Neural cell (in vitro differentiated cells): ENCODE measurements around the gene TNRC6A. TPM values are rescaled to one million over a fixed set of nuclear protein-coding genes. Genes with fewer than 3 reads are reported as not detected.

Experiments
- H2AFZ ChIP-seq: fragments of 200-600, 300-800 bp; sonication (generic), shearing (Covaris generic); 2 replicates; pipeline ENCODE4 v1.6.0; 2014; ENCODE audit warnings: low read depth, mild to moderate bottlenecking, antibody characterized with exemption, low read length, moderate library complexity
- H3F3A ChIP-seq: fragments of 200-600 bp; shearing (Covaris generic); 2 replicates; pipeline ENCODE4 v1.6.1; 2016; ENCODE audit warnings: mild to moderate bottlenecking, moderate library complexity, mixed read lengths, antibody characterized with exemption, low read length; ENCODE audit not compliant: insufficient read depth, poor library complexity, severe bottlenecking
- H3K27ac ChIP-seq: fragments of 200-600, 300-800 bp; sonication (generic), shearing (Covaris generic); 2 replicates; pipeline ENCODE4 v1.5.1; 2014; ENCODE audit warnings: mild to moderate bottlenecking, low read length, moderate library complexity
- H3K27me3 ChIP-seq: fragments of 300-800, 200-600 bp; sonication (generic), shearing (Covaris generic); 2 replicates; pipeline ENCODE4 v1.6.0; 2014; ENCODE audit warnings: mild to moderate bottlenecking, low read depth, low read length, moderate library complexity; ENCODE audit not compliant: insufficient read depth
- H3K36me3 ChIP-seq: fragments of 300-800, 200-600 bp; sonication (generic), shearing (Covaris generic); 2 replicates; pipeline ENCODE4 v1.5.1; 2014; ENCODE audit warnings: mild to moderate bottlenecking, antibody characterized with exemption, low read length, moderate library complexity; ENCODE audit not compliant: insufficient read depth
- H3K4me2 ChIP-seq: fragments of 300-800, 200-600 bp; sonication (generic), shearing (Covaris generic); 2 replicates; pipeline ENCODE4 v1.6.0; 2014; ENCODE audit warnings: mild to moderate bottlenecking, low read length
- H3K4me3 ChIP-seq: fragments of 300-800, 200-600 bp; sonication (generic), shearing (Covaris generic); 2 replicates; pipeline ENCODE4 v1.5.1; 2014; ENCODE audit warnings: mild to moderate bottlenecking, low read length, moderate library complexity
- H3K79me2 ChIP-seq: fragments of 200-600 bp; shearing (Covaris generic); replicated peaks from 2 replicates; pipeline ENCODE4 v1.6.0; 2014; ENCODE audit warnings: mild to moderate bottlenecking, low read length, moderate library complexity; ENCODE audit not compliant: insufficient read depth
- H3K9ac ChIP-seq: fragments of 300-800, 200-600 bp; sonication (generic), shearing (Covaris generic); 2 replicates; pipeline ENCODE4 v1.6.1; 2016; ENCODE audit warnings: mild to moderate bottlenecking, low read length, mixed read lengths
- H3K9me2 ChIP-seq: fragments of 200-600 bp; shearing (Covaris generic); 2 replicates; pipeline ENCODE4 v1.6.1; 2016; ENCODE audit warnings: mild to moderate bottlenecking, low read length, mixed read lengths; ENCODE audit not compliant: insufficient read depth
- H3K9me3 ChIP-seq: fragments of 200-600, 300-800 bp; sonication (generic), shearing (Covaris generic); 2 replicates; pipeline ENCODE4 v1.6.1; 2016; ENCODE audit warnings: mild to moderate bottlenecking, mixed run types, low read length, moderate library complexity, mixed read lengths
- H4K20me1 ChIP-seq: fragments of 200-600 bp; shearing (Covaris generic); 2 replicates; pipeline ENCODE4 v1.6.1; 2016; ENCODE audit warnings: mild to moderate bottlenecking, mixed run types; ENCODE audit not compliant: insufficient read depth
- EP300 ChIP-seq: fragments of 450-650 bp; conservative IDR thresholded peaks from 2 replicates; pipeline ENCODE4 v1.6.1; 2014; ENCODE audit warnings: antibody characterized with exemption, mild to moderate bottlenecking, moderate library complexity; ENCODE audit not compliant: poor library complexity, severe bottlenecking
- EZH2 ChIP-seq: fragments of 200-600, 300-800 bp; shearing (Covaris generic), sonication (generic); IDR thresholded peaks from 2 replicates; pipeline ENCODE4 v1.6.1; 2014; ENCODE audit warnings: antibody characterized with exemption, low read length, borderline replicate concordance, mild to moderate bottlenecking; ENCODE audit not compliant: insufficient read depth, poor library complexity, severe bottlenecking
- MXI1 ChIP-seq: fragments of 450-650 bp; conservative IDR thresholded peaks from 2 replicates; pipeline ENCODE4 v1.6.1; 2014; ENCODE audit warnings: antibody characterized with exemption, mild to moderate bottlenecking; ENCODE audit not compliant: poor library complexity, severe bottlenecking
- POLR2AphosphoS5 ChIP-seq: IDR thresholded peaks from 2 replicates; pipeline ENCODE4 v1.6.1; 2012
- RAD21 ChIP-seq: fragments of 450-650 bp; conservative IDR thresholded peaks from 2 replicates; pipeline ENCODE4 v1.6.1; 2014; ENCODE audit warnings: antibody characterized with exemption, mild to moderate bottlenecking, moderate library complexity
- SMC3 ChIP-seq: fragments of 450-650 bp; conservative IDR thresholded peaks from 2 replicates; pipeline ENCODE4 v1.6.1; 2014; ENCODE audit warnings: antibody characterized with exemption, mild to moderate bottlenecking, moderate library complexity; ENCODE audit not compliant: poor library complexity
- TAF1 ChIP-seq: IDR thresholded peaks from 2 replicates; pipeline ENCODE4 v1.6.1; 2012; ENCODE audit warnings: low read depth
- polyA plus RNA-seq: library from polyadenylated mRNA; depleted of rRNA; stranded (reverse); fragments of >200 nt; gene quantifications from 2 replicates; pipeline ENCODE4 v1.2.3, GENCODE V29; 2014
- TF ChIP-seq, protein P1 (sequence below): IDR thresholded peaks from 2 replicates; pipeline ENCODE4 v1.6.1; 2012; ENCODE audit warnings: borderline replicate concordance
- TF ChIP-seq, protein P2 (sequence below): fragments of 450-650 bp; IDR thresholded peaks from 2 replicates; pipeline ENCODE4 v1.5.1; 2014; ENCODE audit warnings: antibody characterized with exemption, mild to moderate bottlenecking, moderate library complexity; ENCODE audit not compliant: poor library complexity, severe bottlenecking

Gene TNRC6A
- polyA plus RNA-seq, 1 donor from 2014 or later, result 32.1 TPM

DNA sequence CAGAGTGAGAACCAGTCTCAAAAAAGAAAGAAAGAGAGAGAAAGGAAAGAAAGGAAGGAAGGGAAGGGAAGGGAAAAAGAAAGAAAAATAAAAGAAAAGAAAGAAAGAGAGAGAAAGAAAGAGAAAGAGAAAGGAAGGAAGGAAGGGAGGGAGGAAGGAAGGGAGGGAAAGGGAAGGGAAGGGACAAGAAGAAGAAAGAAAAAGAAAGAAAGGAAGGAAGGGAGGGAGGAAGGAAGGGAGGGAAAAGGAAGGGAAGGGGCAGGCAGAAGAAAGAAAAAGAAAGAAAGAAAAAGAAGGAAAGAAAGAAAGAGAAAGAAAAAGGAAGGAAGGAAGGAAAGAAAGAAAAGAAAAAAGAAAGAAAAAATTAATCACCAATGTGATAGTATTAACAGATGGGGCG is 132.0 kb downstream of the TNRC6A start:
- Histone ChIP-seq H3K36me3 (no peaks in the 10 kb centered on the region), H3F3A (no peaks in the 10 kb centered on the region), H3K9ac (no peak overlapping the region), H3K27me3 (no peaks in the 10 kb centered on the region), H3K9me2 (no peaks in the 10 kb centered on the region), H3K79me2 (no peaks in the 10 kb centered on the region), H4K20me1 (no peaks in the 10 kb centered on the region), H3K4me3 (no peak overlapping the region), H3K27ac (no peak overlapping the region), H2AFZ (no peak overlapping the region), H3K9me3 (no peaks in the 10 kb centered on the region), H3K4me2 (no peak overlapping the region)
- no peak for TF ChIP-seq EP300
- no peak for TF ChIP-seq MXI1
- TF ChIP-seq, protein P1, sequence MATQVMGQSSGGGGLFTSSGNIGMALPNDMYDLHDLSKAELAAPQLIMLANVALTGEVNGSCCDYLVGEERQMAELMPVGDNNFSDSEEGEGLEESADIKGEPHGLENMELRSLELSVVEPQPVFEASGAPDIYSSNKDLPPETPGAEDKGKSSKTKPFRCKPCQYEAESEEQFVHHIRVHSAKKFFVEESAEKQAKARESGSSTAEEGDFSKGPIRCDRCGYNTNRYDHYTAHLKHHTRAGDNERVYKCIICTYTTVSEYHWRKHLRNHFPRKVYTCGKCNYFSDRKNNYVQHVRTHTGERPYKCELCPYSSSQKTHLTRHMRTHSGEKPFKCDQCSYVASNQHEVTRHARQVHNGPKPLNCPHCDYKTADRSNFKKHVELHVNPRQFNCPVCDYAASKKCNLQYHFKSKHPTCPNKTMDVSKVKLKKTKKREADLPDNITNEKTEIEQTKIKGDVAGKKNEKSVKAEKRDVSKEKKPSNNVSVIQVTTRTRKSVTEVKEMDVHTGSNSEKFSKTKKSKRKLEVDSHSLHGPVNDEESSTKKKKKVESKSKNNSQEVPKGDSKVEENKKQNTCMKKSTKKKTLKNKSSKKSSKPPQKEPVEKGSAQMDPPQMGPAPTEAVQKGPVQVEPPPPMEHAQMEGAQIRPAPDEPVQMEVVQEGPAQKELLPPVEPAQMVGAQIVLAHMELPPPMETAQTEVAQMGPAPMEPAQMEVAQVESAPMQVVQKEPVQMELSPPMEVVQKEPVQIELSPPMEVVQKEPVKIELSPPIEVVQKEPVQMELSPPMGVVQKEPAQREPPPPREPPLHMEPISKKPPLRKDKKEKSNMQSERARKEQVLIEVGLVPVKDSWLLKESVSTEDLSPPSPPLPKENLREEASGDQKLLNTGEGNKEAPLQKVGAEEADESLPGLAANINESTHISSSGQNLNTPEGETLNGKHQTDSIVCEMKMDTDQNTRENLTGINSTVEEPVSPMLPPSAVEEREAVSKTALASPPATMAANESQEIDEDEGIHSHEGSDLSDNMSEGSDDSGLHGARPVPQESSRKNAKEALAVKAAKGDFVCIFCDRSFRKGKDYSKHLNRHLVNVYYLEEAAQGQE, result no peak
- TF ChIP-seq EZH2, result no peak
- no peak for TF ChIP-seq SMC3
- no peak for TF ChIP-seq POLR2AphosphoS5
- no peak for TF ChIP-seq TAF1
- TF ChIP-seq, protein P2, sequence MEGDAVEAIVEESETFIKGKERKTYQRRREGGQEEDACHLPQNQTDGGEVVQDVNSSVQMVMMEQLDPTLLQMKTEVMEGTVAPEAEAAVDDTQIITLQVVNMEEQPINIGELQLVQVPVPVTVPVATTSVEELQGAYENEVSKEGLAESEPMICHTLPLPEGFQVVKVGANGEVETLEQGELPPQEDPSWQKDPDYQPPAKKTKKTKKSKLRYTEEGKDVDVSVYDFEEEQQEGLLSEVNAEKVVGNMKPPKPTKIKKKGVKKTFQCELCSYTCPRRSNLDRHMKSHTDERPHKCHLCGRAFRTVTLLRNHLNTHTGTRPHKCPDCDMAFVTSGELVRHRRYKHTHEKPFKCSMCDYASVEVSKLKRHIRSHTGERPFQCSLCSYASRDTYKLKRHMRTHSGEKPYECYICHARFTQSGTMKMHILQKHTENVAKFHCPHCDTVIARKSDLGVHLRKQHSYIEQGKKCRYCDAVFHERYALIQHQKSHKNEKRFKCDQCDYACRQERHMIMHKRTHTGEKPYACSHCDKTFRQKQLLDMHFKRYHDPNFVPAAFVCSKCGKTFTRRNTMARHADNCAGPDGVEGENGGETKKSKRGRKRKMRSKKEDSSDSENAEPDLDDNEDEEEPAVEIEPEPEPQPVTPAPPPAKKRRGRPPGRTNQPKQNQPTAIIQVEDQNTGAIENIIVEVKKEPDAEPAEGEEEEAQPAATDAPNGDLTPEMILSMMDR, result no peak
- no peak for TF ChIP-seq RAD21

DNA sequence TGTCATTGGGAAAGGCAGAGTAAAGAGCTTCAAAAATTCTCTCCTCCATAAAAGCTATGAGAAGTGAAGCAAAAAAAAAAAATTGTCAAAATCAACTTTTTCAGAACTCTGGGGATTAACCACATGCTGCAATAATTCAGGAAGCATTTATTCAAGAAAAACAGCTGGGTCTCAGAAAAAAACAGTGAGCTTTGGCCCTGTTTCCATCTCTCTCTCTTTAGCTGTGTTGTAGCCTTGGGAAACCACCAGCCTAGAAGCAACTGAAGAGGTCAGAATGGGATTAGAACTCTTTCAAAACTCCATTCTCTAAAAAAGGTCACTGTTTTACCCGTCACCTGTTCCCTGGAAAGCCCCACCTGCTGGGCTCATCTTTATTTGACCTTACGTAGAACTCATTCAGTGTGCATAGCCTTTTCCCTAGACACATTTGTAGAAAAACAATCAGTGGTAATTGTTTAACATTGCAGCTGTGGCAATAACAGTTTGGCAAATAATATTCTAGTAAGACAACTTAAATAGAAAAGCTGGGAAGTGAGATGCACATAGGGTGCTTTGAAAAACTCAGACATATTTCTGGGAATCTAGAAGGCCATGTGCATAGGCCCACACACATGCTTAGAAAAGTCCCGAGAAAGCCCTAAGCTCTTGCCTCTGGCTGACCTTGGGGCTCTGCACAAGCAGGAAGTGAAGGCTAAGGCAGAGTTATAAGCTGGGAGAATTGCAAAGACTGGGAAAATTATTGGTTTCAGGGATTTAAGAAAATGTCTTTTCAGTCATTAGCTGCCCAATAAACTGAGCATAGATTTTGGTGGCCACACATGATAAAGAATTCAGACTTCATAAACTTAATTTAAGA is 134.4 kb downstream of the TNRC6A start:
- no peaks in the 10 kb centered on the region for H4K20me1 ChIP-seq
- H3K4me3 ChIP-seq, result no peak overlapping the region
- H3K9ac ChIP-seq, result no peak overlapping the region
- no peaks in the 10 kb centered on the region for H3K36me3 ChIP-seq
- H2AFZ ChIP-seq, result no peak overlapping the region
- no peaks in the 10 kb centered on the region for H3K9me2 ChIP-seq
- H3K4me2 ChIP-seq, result no peak overlapping the region
- no peaks in the 10 kb centered on the region for H3F3A ChIP-seq
- no peak overlapping the region for H3K27ac ChIP-seq
- no peaks in the 10 kb centered on the region for H3K79me2 ChIP-seq
- no peaks in the 10 kb centered on the region for H3K27me3 ChIP-seq
- TF ChIP-seq, protein P2, result no peak
- TF ChIP-seq SMC3 (no peak), EP300 (no peak), EZH2 (no peak), MXI1 (no peak), TAF1 (no peak), POLR2AphosphoS5 (no peak), RAD21 (no peak)
- TF ChIP-seq, protein P1, result no peak
- H3K9me3 ChIP-seq, result no peaks in the 10 kb centered on the region
